Non-pigmented ciliary epithelial cell (primary cell): ENCODE data around the gene MCM6.
"Not testable (repeated sequence)": the region's sequence is repeated elsewhere in the genome, so short reads cannot be mapped to it uniquely, and the experiment has no call there.

Experiments
- DNase-seq: peaks from one replicate; pipeline ENCODE4 v3.0.0-alpha.2; 2010; ENCODE audit warnings: low read depth

Gene MCM6

GRCh38 chr2:135876066-135876711, at the start of gene MCM6:
Gene MCM6 (minus strand): TSS chr2:135876443. CDS start chr2:135876365, 78 bp downstream.
- DNase-seq = peak; percentile 96

GRCh38 chr2:135925571-135925970, 49.3 kb upstream of the MCM6 start:
- DNase-seq = peak; percentile 60

GRCh38 chr2:135916207-135916606, 40.0 kb upstream of the MCM6 start:
- peak; percentile 10 for DNase-seq

- no peak for DNase-seq
These were observed 38.2 kb upstream of the MCM6 start for GRCh38 chr2:135914485-135914884.

- peak; percentile 10 for DNase-seq
These were observed 37.6 kb upstream of the MCM6 start for GRCh38 chr2:135913727-135914365.

- peak; percentile 34 for DNase-seq
These were observed 33.7 kb upstream of the MCM6 start for GRCh38 chr2:135909976-135910375.

- DNase-seq = no peak
These were observed 29.4 kb upstream of the MCM6 start for GRCh38 chr2:135905679-135906078.

- DNase-seq = peak; percentile 48
These were observed 28.2 kb upstream of the MCM6 start for GRCh38 chr2:135904341-135904989.

GRCh38 chr2:135903650-135904049, 27.4 kb upstream of the MCM6 start:
- DNase-seq = no peak

- DNase-seq = no peak
These were observed 23.3 kb upstream of the MCM6 start for GRCh38 chr2:135899567-135899966.

- DNase-seq = no peak
These were observed 22.1 kb upstream of the MCM6 start for GRCh38 chr2:135898234-135898786.

- DNase-seq = no peak
These were observed 18.7 kb upstream of the MCM6 start for GRCh38 chr2:135894930-135895329.

- no peak for DNase-seq
These were observed 17.1 kb upstream of the MCM6 start for GRCh38 chr2:135893374-135893794.

- DNase-seq = no peak
These were observed 14.6 kb upstream of the MCM6 start for GRCh38 chr2:135890835-135891234.

GRCh38 chr2:135890149-135890548, 13.9 kb upstream of the MCM6 start:
- no peak for DNase-seq

GRCh38 chr2:135888587-135888986, 12.3 kb upstream of the MCM6 start:
- DNase-seq = not testable (repeated sequence)

- DNase-seq = no peak
These were observed 9.5 kb upstream of the MCM6 start for GRCh38 chr2:135885709-135886108.

- DNase-seq = no peak
These were observed 6.2 kb upstream of the MCM6 start for GRCh38 chr2:135882415-135882814.

GRCh38 chr2:135876770-135877169, 527 bp upstream of the MCM6 start:
- not testable (repeated sequence) for DNase-seq

- peak; percentile 20 for DNase-seq
These were observed 665 bp downstream of the MCM6 start for GRCh38 chr2:135875491-135876065.

- no peak for DNase-seq
These were observed 1.4 kb downstream of the MCM6 start for GRCh38 chr2:135874777-135875365.

- no peak for DNase-seq
These were observed 5.7 kb downstream of the MCM6 start for GRCh38 chr2:135870571-135870970.
